Measurements from ENCODE around the gene ALDH1A3. TPM values are rescaled to one million over a fixed set of nuclear protein-coding genes. Genes with fewer than 3 reads are reported as not detected.

Gene ALDH1A3
- polyA plus RNA-seq, 1 of the 3 experiments (the other 2 are of a cell fraction): 4.4 TPM

DNA sequence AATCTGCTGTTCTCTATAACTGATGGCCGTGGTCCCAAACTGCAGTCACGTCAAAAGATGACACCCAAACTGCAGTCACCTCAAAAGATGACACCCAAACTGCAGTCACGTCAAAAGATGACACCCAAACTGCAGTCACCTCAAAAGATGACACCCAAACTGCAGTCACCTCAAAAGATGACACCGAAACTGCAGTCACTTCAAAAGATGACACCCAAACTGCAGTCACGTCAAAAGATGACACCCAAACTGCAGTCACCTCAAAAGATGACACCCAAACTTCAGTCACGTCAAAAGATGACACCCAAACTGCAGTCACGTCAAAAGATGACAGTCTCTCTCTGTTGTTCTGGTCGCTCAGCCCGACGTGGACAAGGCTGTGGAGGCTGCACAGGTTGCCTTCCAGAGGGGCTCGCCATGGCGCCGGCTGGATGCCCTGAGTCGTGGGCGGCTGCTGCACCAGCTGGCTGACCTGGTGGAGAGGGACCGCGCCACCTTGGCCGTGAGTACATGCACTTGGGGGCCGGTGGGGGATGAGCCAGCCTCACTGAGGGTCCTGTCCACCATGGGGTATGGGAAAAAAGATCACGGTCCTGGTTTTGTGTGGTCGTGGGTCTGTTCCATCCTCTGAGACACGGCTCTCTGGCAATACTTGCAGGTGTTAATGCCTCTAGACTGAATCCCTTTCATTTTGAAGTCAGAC lies 7.7 kb downstream of the ALDH1A3 start:
- H3K4me1 ChIP-seq (ENCODE audit: control insufficient read depth in 1 of 2, insufficient read depth in 2 of 2, low read depth in 1 of 2, low read length in 1 of 2): peaks cover 0 to 17% of the 10 kb centered on the region in 2 experiments; a peak in 1 of 4 replicates
- no peak overlapping the region for H3K4me3 ChIP-seq (ENCODE audit: low read depth in 2 of 2, low read length in 1 of 2)
- H2AFZ ChIP-seq (ENCODE audit: low read depth): no peak overlapping the region
- TF ChIP-seq, protein P1, sequence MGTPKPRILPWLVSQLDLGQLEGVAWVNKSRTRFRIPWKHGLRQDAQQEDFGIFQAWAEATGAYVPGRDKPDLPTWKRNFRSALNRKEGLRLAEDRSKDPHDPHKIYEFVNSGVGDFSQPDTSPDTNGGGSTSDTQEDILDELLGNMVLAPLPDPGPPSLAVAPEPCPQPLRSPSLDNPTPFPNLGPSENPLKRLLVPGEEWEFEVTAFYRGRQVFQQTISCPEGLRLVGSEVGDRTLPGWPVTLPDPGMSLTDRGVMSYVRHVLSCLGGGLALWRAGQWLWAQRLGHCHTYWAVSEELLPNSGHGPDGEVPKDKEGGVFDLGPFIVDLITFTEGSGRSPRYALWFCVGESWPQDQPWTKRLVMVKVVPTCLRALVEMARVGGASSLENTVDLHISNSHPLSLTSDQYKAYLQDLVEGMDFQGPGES (IDR thresholded peaks at IDR 0.05; ENCODE audit: low read depth, low read length): no peak
- TF ChIP-seq GABPA (IDR thresholded peaks at IDR 0.05; ENCODE audit: low read depth): no peak
- TF ChIP-seq, protein P2, sequence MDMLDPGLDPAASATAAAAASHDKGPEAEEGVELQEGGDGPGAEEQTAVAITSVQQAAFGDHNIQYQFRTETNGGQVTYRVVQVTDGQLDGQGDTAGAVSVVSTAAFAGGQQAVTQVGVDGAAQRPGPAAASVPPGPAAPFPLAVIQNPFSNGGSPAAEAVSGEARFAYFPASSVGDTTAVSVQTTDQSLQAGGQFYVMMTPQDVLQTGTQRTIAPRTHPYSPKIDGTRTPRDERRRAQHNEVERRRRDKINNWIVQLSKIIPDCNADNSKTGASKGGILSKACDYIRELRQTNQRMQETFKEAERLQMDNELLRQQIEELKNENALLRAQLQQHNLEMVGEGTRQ (IDR thresholded peaks at IDR 0.05; ENCODE audit: borderline replicate concordance, low read depth, low read length): no peak
- TF ChIP-seq, protein P3, sequence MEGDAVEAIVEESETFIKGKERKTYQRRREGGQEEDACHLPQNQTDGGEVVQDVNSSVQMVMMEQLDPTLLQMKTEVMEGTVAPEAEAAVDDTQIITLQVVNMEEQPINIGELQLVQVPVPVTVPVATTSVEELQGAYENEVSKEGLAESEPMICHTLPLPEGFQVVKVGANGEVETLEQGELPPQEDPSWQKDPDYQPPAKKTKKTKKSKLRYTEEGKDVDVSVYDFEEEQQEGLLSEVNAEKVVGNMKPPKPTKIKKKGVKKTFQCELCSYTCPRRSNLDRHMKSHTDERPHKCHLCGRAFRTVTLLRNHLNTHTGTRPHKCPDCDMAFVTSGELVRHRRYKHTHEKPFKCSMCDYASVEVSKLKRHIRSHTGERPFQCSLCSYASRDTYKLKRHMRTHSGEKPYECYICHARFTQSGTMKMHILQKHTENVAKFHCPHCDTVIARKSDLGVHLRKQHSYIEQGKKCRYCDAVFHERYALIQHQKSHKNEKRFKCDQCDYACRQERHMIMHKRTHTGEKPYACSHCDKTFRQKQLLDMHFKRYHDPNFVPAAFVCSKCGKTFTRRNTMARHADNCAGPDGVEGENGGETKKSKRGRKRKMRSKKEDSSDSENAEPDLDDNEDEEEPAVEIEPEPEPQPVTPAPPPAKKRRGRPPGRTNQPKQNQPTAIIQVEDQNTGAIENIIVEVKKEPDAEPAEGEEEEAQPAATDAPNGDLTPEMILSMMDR (IDR thresholded peaks at IDR 0.05): no peak
- TF ChIP-seq FOXJ3 (CRISPR knock-in tag; IDR thresholded peaks at IDR 0.05): no peak
- no peak for DNase-seq
- H3F3A ChIP-seq (replicated peaks; ENCODE audit: insufficient read depth): no peaks in the 10 kb centered on the region
- H4K20me1 ChIP-seq (ENCODE audit: insufficient read depth): no peaks in the 10 kb centered on the region
- no peak overlapping the region for H3K9ac ChIP-seq
- no peaks in the 10 kb centered on the region for H3K9me2 ChIP-seq
- no peaks in the 10 kb centered on the region for H3K79me2 ChIP-seq (ENCODE audit: insufficient read depth)
- POLR2A ChIA-PET: no interaction called here
- no peaks in the 10 kb centered on the region for H3K27me3 ChIP-seq (ENCODE audit: insufficient read depth)
- 87% methylated on average over 19 of the region's 22 CpGs for WGBS (ENCODE audit: low lambda C conversion rate)
- no peak overlapping the region for H3K4me2 ChIP-seq
- no peak overlapping the region; a peak in 1 of 4 replicates for H3K27ac ChIP-seq (ENCODE audit: low read depth in 2 of 2, low read length in 1 of 2)
- no peaks in the 10 kb centered on the region for H3K36me3 ChIP-seq (replicated peaks in 1 of 2; ENCODE audit: control insufficient read depth in 1 of 2, insufficient read depth in 2 of 2, low read length in 1 of 2)
- H3K9me3 ChIP-seq: no peaks in the 10 kb centered on the region
- CTCF ChIA-PET: interaction anchor here (1.3 kb wide), 2 partner anchors 10 to 30 kb away, joined by 3 read pairs; no protein-coding TSS in a partner anchor

DNA sequence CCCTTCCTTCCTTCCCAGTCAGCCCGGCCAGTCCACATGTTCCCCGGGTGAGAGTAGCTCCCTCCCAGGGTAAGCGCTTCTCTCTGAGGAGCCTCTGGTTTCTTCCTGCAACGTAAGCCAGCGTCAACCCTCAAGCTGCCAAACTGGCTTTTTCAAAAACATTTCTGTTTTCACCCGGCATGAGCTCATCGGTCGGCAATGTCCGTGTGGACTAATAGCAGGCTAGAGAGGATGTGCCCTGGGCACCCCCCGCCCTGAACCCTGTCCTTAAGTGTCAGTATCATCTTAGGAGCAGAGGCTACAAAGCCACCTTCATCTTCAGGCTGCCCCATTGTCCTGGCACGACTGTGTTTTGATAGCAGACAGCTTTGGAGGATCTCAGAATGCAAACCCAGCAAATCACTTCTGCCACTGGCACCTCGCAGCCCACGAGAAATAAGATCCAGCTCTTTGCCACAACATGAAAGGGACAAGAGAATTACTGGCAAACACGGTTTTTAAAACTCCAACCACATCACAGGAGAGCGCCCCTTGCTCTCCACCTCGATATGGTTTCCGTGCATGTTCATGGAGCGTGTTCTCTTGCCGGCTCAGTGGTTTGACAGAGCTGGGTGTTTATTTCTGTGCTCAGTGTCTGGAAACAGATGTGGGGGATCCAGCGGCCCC lies 9.9 kb downstream of the ALDH1A3 start:
- no peak for DNase-seq
- ChIA-PET POLR2A (no interaction called here), CTCF (interaction anchor here (0.7 to 2.0 kb wide), 9 partner anchors 10 to 217 kb away, joined by 3 to 12 read pairs (median 4); no protein-coding TSS in a partner anchor)
- no peak overlapping the region for H3K9ac ChIP-seq
- H4K20me1 ChIP-seq (ENCODE audit: insufficient read depth): no peaks in the 10 kb centered on the region
- H3K9me3 ChIP-seq: no peaks in the 10 kb centered on the region
- H2AFZ ChIP-seq (ENCODE audit: low read depth): no peak overlapping the region
- TF ChIP-seq FOSL2 (IDR thresholded peaks at IDR 0.05; ENCODE audit: borderline replicate concordance, low read depth): no peak
- TF ChIP-seq, protein P1 (IDR thresholded peaks at IDR 0.05; ENCODE audit: low read depth, low read length): no peak
- no peak for TF ChIP-seq CHD2 (IDR thresholded peaks at IDR 0.05; ENCODE audit: low read length, partially characterized antibody)
- TF ChIP-seq, protein P2 (IDR thresholded peaks at IDR 0.05; ENCODE audit: borderline replicate concordance, low read depth, low read length): no peak
- TF ChIP-seq GATA2 (CRISPR knock-in tag; IDR thresholded peaks at IDR 0.05): no peak
- TF ChIP-seq YY1 (IDR thresholded peaks at IDR 0.05; ENCODE audit: low read depth): no peak
- TF ChIP-seq, protein P4, sequence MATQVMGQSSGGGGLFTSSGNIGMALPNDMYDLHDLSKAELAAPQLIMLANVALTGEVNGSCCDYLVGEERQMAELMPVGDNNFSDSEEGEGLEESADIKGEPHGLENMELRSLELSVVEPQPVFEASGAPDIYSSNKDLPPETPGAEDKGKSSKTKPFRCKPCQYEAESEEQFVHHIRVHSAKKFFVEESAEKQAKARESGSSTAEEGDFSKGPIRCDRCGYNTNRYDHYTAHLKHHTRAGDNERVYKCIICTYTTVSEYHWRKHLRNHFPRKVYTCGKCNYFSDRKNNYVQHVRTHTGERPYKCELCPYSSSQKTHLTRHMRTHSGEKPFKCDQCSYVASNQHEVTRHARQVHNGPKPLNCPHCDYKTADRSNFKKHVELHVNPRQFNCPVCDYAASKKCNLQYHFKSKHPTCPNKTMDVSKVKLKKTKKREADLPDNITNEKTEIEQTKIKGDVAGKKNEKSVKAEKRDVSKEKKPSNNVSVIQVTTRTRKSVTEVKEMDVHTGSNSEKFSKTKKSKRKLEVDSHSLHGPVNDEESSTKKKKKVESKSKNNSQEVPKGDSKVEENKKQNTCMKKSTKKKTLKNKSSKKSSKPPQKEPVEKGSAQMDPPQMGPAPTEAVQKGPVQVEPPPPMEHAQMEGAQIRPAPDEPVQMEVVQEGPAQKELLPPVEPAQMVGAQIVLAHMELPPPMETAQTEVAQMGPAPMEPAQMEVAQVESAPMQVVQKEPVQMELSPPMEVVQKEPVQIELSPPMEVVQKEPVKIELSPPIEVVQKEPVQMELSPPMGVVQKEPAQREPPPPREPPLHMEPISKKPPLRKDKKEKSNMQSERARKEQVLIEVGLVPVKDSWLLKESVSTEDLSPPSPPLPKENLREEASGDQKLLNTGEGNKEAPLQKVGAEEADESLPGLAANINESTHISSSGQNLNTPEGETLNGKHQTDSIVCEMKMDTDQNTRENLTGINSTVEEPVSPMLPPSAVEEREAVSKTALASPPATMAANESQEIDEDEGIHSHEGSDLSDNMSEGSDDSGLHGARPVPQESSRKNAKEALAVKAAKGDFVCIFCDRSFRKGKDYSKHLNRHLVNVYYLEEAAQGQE (IDR thresholded peaks at IDR 0.05; ENCODE audit: low read depth, low read length): no peak
- H3K36me3 ChIP-seq (replicated peaks in 1 of 2; ENCODE audit: control insufficient read depth in 1 of 2, insufficient read depth in 2 of 2, low read length in 1 of 2): no peaks in the 10 kb centered on the region
- 88% methylated on average over 19 of the region's 20 CpGs for WGBS (ENCODE audit: low lambda C conversion rate)
- H3K27ac ChIP-seq (ENCODE audit: low read depth in 2 of 2, low read length in 1 of 2): no peak overlapping the region
- H3K4me1 ChIP-seq (ENCODE audit: control insufficient read depth in 1 of 2, insufficient read depth in 2 of 2, low read depth in 1 of 2, low read length in 1 of 2): peaks cover 0 to 9% of the 10 kb centered on the region in 2 experiments; a peak in 1 of 4 replicates
- no peaks in the 10 kb centered on the region for H3F3A ChIP-seq (replicated peaks; ENCODE audit: insufficient read depth)
- no peaks in the 10 kb centered on the region for H3K27me3 ChIP-seq (ENCODE audit: insufficient read depth)
- H3K79me2 ChIP-seq (ENCODE audit: insufficient read depth): no peaks in the 10 kb centered on the region
- H3K4me3 ChIP-seq (ENCODE audit: low read depth in 2 of 2, low read length in 1 of 2): no peak overlapping the region
- no peaks in the 10 kb centered on the region for H3K9me2 ChIP-seq
- no peak overlapping the region for H3K4me2 ChIP-seq
